ENCODE measurements around the gene ANKRD44. TPM values are rescaled to one million over a fixed set of nuclear protein-coding genes. Genes with fewer than 3 reads are reported as not detected.
A peak's percentile ranks its signal among the peaks of the same experiment; 100 is the strongest.

ANKRD44 gene
- total RNA-seq, 1 donor from 2014 or later, result 12.0 TPM

- no peak overlapping the region for H3K4me3 Mint-ChIP-seq (ENCODE audit: unreplicated experiment)
- no peaks in the 10 kb centered on the region for H3K36me3 Mint-ChIP-seq (ENCODE audit: unreplicated experiment)
- no peak overlapping the region for H3K27ac Mint-ChIP-seq (ENCODE audit: unreplicated experiment)
- DNase-seq, result no peak
- peaks cover 15% of the 10 kb centered on the region for H3K4me1 Mint-ChIP-seq (ENCODE audit: low read depth, unreplicated experiment)
- H3K9me3 Mint-ChIP-seq (ENCODE audit: unreplicated experiment), result no peaks in the 10 kb centered on the region
- no peak for TF ChIP-seq CTCF (IDR thresholded peaks at IDR 0.05; ENCODE audit: partially characterized antibody, unreplicated experiment)
- H3K27me3 Mint-ChIP-seq (ENCODE audit: unreplicated experiment), result no peaks in the 10 kb centered on the region
Observed at GRCh38 chr2:197085665-197086064, 224.9 kb downstream of the ANKRD44 start.

- TF ChIP-seq CTCF (IDR thresholded peaks at IDR 0.05; ENCODE audit: partially characterized antibody, unreplicated experiment), result no peak
- Mint-ChIP-seq H3K27ac (ENCODE audit: unreplicated experiment) (peak overlapping the region; percentile 97), H3K36me3 (ENCODE audit: unreplicated experiment) (peaks cover 5% of the 10 kb centered on the region), H3K4me3 (ENCODE audit: unreplicated experiment) (no peak overlapping the region), H3K9me3 (ENCODE audit: unreplicated experiment) (no peaks in the 10 kb centered on the region), H3K4me1 (ENCODE audit: low read depth, unreplicated experiment) (peaks cover 18% of the 10 kb centered on the region), H3K27me3 (ENCODE audit: unreplicated experiment) (no peaks in the 10 kb centered on the region)
- DNase-seq, result no peak
Observed at GRCh38 chr2:197081294-197081693, 229.3 kb downstream of the ANKRD44 start.

- Mint-ChIP-seq H3K27me3 (ENCODE audit: unreplicated experiment) (no peaks in the 10 kb centered on the region), H3K36me3 (ENCODE audit: unreplicated experiment) (peaks cover 5% of the 10 kb centered on the region), H3K9me3 (ENCODE audit: unreplicated experiment) (no peaks in the 10 kb centered on the region), H3K4me1 (ENCODE audit: low read depth, unreplicated experiment) (peaks cover 18% of the 10 kb centered on the region), H3K4me3 (ENCODE audit: unreplicated experiment) (peak overlapping the region; percentile 61), H3K27ac (ENCODE audit: unreplicated experiment) (peak overlapping the region; percentile 97)
- no peak for TF ChIP-seq CTCF (IDR thresholded peaks at IDR 0.05; ENCODE audit: partially characterized antibody, unreplicated experiment)
- DNase-seq, result no peak
Observed at GRCh38 chr2:197080578-197081216, 229.9 kb downstream of the ANKRD44 start.

- Mint-ChIP-seq H3K4me1 (ENCODE audit: low read depth, unreplicated experiment) (peaks cover 18% of the 10 kb centered on the region), H3K27ac (ENCODE audit: unreplicated experiment) (peak overlapping the region; percentile 97), H3K4me3 (ENCODE audit: unreplicated experiment) (peak overlapping the region; percentile 61), H3K9me3 (ENCODE audit: unreplicated experiment) (no peaks in the 10 kb centered on the region), H3K36me3 (ENCODE audit: unreplicated experiment) (peaks cover 5% of the 10 kb centered on the region), H3K27me3 (ENCODE audit: unreplicated experiment) (no peaks in the 10 kb centered on the region)
- TF ChIP-seq CTCF (IDR thresholded peaks at IDR 0.05; ENCODE audit: partially characterized antibody, unreplicated experiment), result no peak
- DNase-seq, result peak; percentile 66
Observed at GRCh38 chr2:197079832-197080555, 230.6 kb downstream of the ANKRD44 start.

- no peak for TF ChIP-seq CTCF (IDR thresholded peaks at IDR 0.05; ENCODE audit: partially characterized antibody, unreplicated experiment)
- DNase-seq, result no peak
- peak overlapping the region; percentile 56 for H3K27ac Mint-ChIP-seq (ENCODE audit: unreplicated experiment)
Observed at GRCh38 chr2:197079414-197079813, 231.2 kb downstream of the ANKRD44 start.

More at GRCh38 chr2:197079414-197079813, 231.2 kb downstream of the ANKRD44 start:
- H3K9me3 Mint-ChIP-seq (ENCODE audit: unreplicated experiment), result no peaks in the 10 kb centered on the region
- H3K36me3 Mint-ChIP-seq (ENCODE audit: unreplicated experiment), result peaks cover 5% of the 10 kb centered on the region
- peaks cover 18% of the 10 kb centered on the region for H3K4me1 Mint-ChIP-seq (ENCODE audit: low read depth, unreplicated experiment)
- H3K4me3 Mint-ChIP-seq (ENCODE audit: unreplicated experiment), result no peak overlapping the region
- no peaks in the 10 kb centered on the region for H3K27me3 Mint-ChIP-seq (ENCODE audit: unreplicated experiment)
